Large intestine (tissue), 3 donors: ENCODE results near the gene NSL1. TPM values are rescaled to one million over a fixed set of nuclear protein-coding genes. Genes with fewer than 3 reads are reported as not detected.

ENCODE experiments used
- DNase-seq, 2 donors: peaks; one replicate each; pipeline versions ENCODE4 v3.0.0 to v3.0.0-alpha.2; 2013
- H3K27ac ChIP-seq: one replicate; pipeline ENCODE4 v1.5.1; 2013; ENCODE audit warnings: low read length
- H3K27me3 ChIP-seq: 2 replicates; pipeline ENCODE4 v1.6.1; 2013; ENCODE audit warnings: low read length; ENCODE audit not compliant: control insufficient read depth, insufficient read depth
- H3K36me3 ChIP-seq: 2 replicates; pipeline ENCODE4 v1.6.1; 2013; ENCODE audit warnings: low read length; ENCODE audit not compliant: control insufficient read depth, insufficient read depth
- H3K4me1 ChIP-seq: one replicate; pipeline ENCODE4 v1.6.1; 2013; ENCODE audit warnings: low read length; ENCODE audit not compliant: control insufficient read depth, insufficient read depth
- H3K4me3 ChIP-seq: one replicate; pipeline ENCODE4 v1.5.1; 2013; ENCODE audit warnings: low read length
- H3K9me3 ChIP-seq: one replicate; pipeline ENCODE4 v1.6.1; 2013; ENCODE audit warnings: mild to moderate bottlenecking, low read depth, low read length, moderate library complexity; ENCODE audit not compliant: control insufficient read depth
- WGBS: methylation state at CpG from one replicate; pipeline ENCODE4 v1.1.5; 2013; ENCODE audit warnings: low lambda C conversion rate; ENCODE audit not compliant: insufficient coverage; 5-methylcytosine and 5-hydroxymethylcytosine counted together
- polyA plus RNA-seq: library from polyadenylated mRNA; unstranded; fragments of 120-200 nt; gene quantifications from one replicate; pipeline ENCODE4 v1.2.1, GENCODE V29; 2013

The NSL1 gene
- polyA plus RNA-seq, 1 donor, result 34.6 TPM

- no peaks in the 10 kb centered on the region for H3K27me3 ChIP-seq
- no peaks in the 10 kb centered on the region for H3K36me3 ChIP-seq
- no peak overlapping the region for H3K4me3 ChIP-seq
- peaks cover 14% of the 10 kb centered on the region for H3K4me1 ChIP-seq
- DNase-seq, result no peak
- WGBS, result no CpG with 5 or more reads among the region's 3 CpGs
- H3K27ac ChIP-seq, result no peak overlapping the region
- peaks cover 27% of the 10 kb centered on the region for H3K9me3 ChIP-seq
Measured at GRCh38 chr1:212822956-212823355, 31.4 kb upstream of the NSL1 start.

- H3K27ac ChIP-seq, result no peak overlapping the region
- H3K27me3 ChIP-seq, result no peaks in the 10 kb centered on the region
- no CpG with 5 or more reads among the region's 2 CpGs for WGBS
- peaks cover 19% of the 10 kb centered on the region for H3K4me1 ChIP-seq
- no peak for DNase-seq
- no peak overlapping the region for H3K4me3 ChIP-seq
- H3K9me3 ChIP-seq, result peaks cover 21% of the 10 kb centered on the region
- no peaks in the 10 kb centered on the region for H3K36me3 ChIP-seq
Measured at GRCh38 chr1:212820969-212821368, 29.4 kb upstream of the NSL1 start.

- no peaks in the 10 kb centered on the region for H3K27me3 ChIP-seq
- peak in 1 of 2 donors; percentile 46 for DNase-seq
- peak overlapping the region; percentile 37 for H3K27ac ChIP-seq
- H3K36me3 ChIP-seq, result no peaks in the 10 kb centered on the region
- H3K9me3 ChIP-seq, result peaks cover 8% of the 10 kb centered on the region
- no peak overlapping the region for H3K4me3 ChIP-seq
- WGBS, result 20% methylated on average over 1 of the region's 5 CpGs
- H3K4me1 ChIP-seq, result peaks cover 28% of the 10 kb centered on the region
Measured at GRCh38 chr1:212819726-212820125, 28.1 kb upstream of the NSL1 start.

- peak; percentile 69 to 90 for DNase-seq
- 29% methylated on average over 1 of the region's 3 CpGs for WGBS
Measured at GRCh38 chr1:212816567-212817278, 25.1 kb upstream of the NSL1 start.

GRCh38 chr1:212814537-212815334, 23.2 kb upstream of the NSL1 start:
- Histone ChIP-seq H3K9me3 (no peaks in the 10 kb centered on the region), H3K27me3 (no peaks in the 10 kb centered on the region), H3K4me1 (peaks cover 29% of the 10 kb centered on the region), H3K36me3 (no peaks in the 10 kb centered on the region), H3K27ac (peak overlapping the region; percentile 37), H3K4me3 (no peak overlapping the region)
- 44% methylated on average over 3 of the region's 5 CpGs for WGBS
- peak; percentile 30 to 67 for DNase-seq

More at GRCh38 chr1:212816567-212817278, 25.1 kb upstream of the NSL1 start:
- H3K27ac ChIP-seq, result peak overlapping the region; percentile 74
- peaks cover 32% of the 10 kb centered on the region for H3K4me1 ChIP-seq
- no peaks in the 10 kb centered on the region for H3K36me3 ChIP-seq
- H3K4me3 ChIP-seq, result no peak overlapping the region
- H3K9me3 ChIP-seq, result no peaks in the 10 kb centered on the region
- no peaks in the 10 kb centered on the region for H3K27me3 ChIP-seq

- DNase-seq, result no peak
- Histone ChIP-seq H3K36me3 (no peaks in the 10 kb centered on the region), H3K27me3 (no peaks in the 10 kb centered on the region), H3K4me1 (no peaks in the 10 kb centered on the region), H3K9me3 (no peaks in the 10 kb centered on the region), H3K4me3 (no peak overlapping the region), H3K27ac (no peak overlapping the region)
- WGBS, result 83% methylated on average over 1 of the region's 3 CpGs
Measured at GRCh38 chr1:212805767-212806166, 14.2 kb upstream of the NSL1 start.

- WGBS, result 90% methylated on average over 3 of the region's 3 CpGs
- no peak for DNase-seq
Measured at GRCh38 chr1:212797681-212798080, 6.1 kb upstream of the NSL1 start.

GRCh38 chr1:212794561-212795014, 3.0 kb upstream of the NSL1 start:
- 80% methylated on average over 1 of the region's 1 CpG for WGBS
- no peaks in the 10 kb centered on the region for H3K9me3 ChIP-seq
- no peaks in the 10 kb centered on the region for H3K36me3 ChIP-seq
- no peak for DNase-seq
- H3K4me1 ChIP-seq, result peaks cover 17% of the 10 kb centered on the region
- H3K27ac ChIP-seq, result no peak overlapping the region
- no peaks in the 10 kb centered on the region for H3K27me3 ChIP-seq
- no peak overlapping the region for H3K4me3 ChIP-seq

More at GRCh38 chr1:212797681-212798080, 6.1 kb upstream of the NSL1 start:
- no peaks in the 10 kb centered on the region for H3K36me3 ChIP-seq
- H3K4me3 ChIP-seq, result no peak overlapping the region
- peaks cover 10% of the 10 kb centered on the region for H3K4me1 ChIP-seq
- no peaks in the 10 kb centered on the region for H3K9me3 ChIP-seq
- H3K27ac ChIP-seq, result no peak overlapping the region
- no peaks in the 10 kb centered on the region for H3K27me3 ChIP-seq

GRCh38 chr1:212792396-212792908, 875 bp upstream of the NSL1 start:
- Histone ChIP-seq H3K4me1 (peaks cover 17% of the 10 kb centered on the region), H3K27ac (peak overlapping the region; percentile 98), H3K27me3 (no peaks in the 10 kb centered on the region), H3K36me3 (no peaks in the 10 kb centered on the region), H3K9me3 (no peaks in the 10 kb centered on the region), H3K4me3 (peak overlapping the region; percentile 91)
- peak in 1 of 2 donors; percentile 26 for DNase-seq
- WGBS, result 70% methylated on average over 2 of the region's 16 CpGs

GRCh38 chr1:212791261-212791675, 309 bp downstream of the NSL1 start:
- peaks cover 17% of the 10 kb centered on the region for H3K4me1 ChIP-seq
- peak overlapping the region; percentile 98 for H3K27ac ChIP-seq
- peak overlapping the region; percentile 91 for H3K4me3 ChIP-seq
- H3K9me3 ChIP-seq, result no peaks in the 10 kb centered on the region
- H3K27me3 ChIP-seq, result no peaks in the 10 kb centered on the region
- peaks cover 4% of the 10 kb centered on the region for H3K36me3 ChIP-seq
- WGBS, result no CpG with 5 or more reads among the region's 22 CpGs
- DNase-seq, result no peak
